ENCODE data around the gene CHKB.

Gene CHKB

GRCh38 chr22:50613291-50613981 lies 30.8 kb upstream of the CHKB start:
- Histone ChIP-seq H3K27me3 (peaks cover 69% of the 10 kb centered on the region), H3K27ac (no peak overlapping the region), H3K36me3 (no peaks in the 10 kb centered on the region), H3K4me1 (ENCODE audit: control insufficient read depth in 1 of 2, insufficient read depth in 1 of 2, low read depth in 1 of 2, low read length in 1 of 2) (peaks cover 0 to 3% of the 10 kb centered on the region in 2 experiments), H3K9me3 (no peaks in the 10 kb centered on the region), H3K4me3 (ENCODE audit: low read depth in 1 of 2, low read length in 1 of 2) (no peak overlapping the region)
- no peak for TF ChIP-seq CTCF (IDR thresholded peaks at IDR 0.05)

DNA sequence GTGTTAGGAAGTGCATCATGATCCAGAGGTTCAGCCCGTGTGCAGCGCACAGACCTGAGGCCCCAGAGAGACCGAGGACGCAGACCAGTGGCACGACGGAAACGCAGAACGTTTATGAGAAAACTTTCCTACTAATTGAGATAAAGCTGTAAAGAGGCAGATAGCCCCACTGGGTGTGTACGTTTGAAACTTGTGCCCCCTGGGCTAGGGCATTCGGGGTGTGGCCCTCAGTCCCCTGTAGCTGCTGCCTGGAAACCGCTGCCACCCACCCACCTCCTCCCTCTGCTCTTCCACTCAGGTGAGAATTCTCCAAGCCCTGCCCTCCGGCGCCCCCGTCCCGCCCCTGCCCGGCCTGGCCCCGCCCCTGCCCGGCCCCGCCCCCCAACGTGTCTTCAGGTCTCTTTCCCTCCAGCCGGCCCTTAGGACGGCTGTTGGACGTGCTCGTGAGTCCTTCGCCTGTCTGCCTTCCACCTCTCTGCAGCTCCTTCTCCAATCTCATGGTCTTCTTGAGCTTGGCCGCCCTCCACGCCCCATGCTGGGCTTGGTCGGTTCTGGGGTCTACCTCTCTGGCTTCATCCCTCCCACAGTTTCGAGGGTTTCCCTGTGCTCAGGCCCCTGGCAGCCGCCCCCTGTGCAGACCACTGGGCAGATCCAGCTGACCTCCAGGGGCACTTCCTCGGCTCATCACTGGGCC lies 30.0 kb upstream of the CHKB start:
- TF ChIP-seq CTCF (IDR thresholded peaks at IDR 0.05): no peak
- Histone ChIP-seq H3K4me1 (ENCODE audit: control insufficient read depth in 1 of 2, insufficient read depth in 1 of 2, low read depth in 1 of 2, low read length in 1 of 2) (peaks cover 0 to 3% of the 10 kb centered on the region in 2 experiments), H3K27me3 (peaks cover 77% of the 10 kb centered on the region), H3K9me3 (no peaks in the 10 kb centered on the region), H3K27ac (no peak overlapping the region), H3K4me3 (ENCODE audit: low read depth in 1 of 2, low read length in 1 of 2) (no peak overlapping the region), H3K36me3 (no peaks in the 10 kb centered on the region)

GRCh38 chr22:50612168-50612527 lies 29.5 kb upstream of the CHKB start:
- no peak for TF ChIP-seq CTCF (IDR thresholded peaks at IDR 0.05)
- Histone ChIP-seq H3K9me3 (no peaks in the 10 kb centered on the region), H3K4me3 (ENCODE audit: low read depth in 1 of 2, low read length in 1 of 2) (no peak overlapping the region), H3K4me1 (ENCODE audit: control insufficient read depth in 1 of 2, insufficient read depth in 1 of 2, low read depth in 1 of 2, low read length in 1 of 2) (peaks cover 0 to 3% of the 10 kb centered on the region in 2 experiments), H3K27me3 (peaks cover 82% of the 10 kb centered on the region), H3K27ac (no peak overlapping the region), H3K36me3 (no peaks in the 10 kb centered on the region)

- TF ChIP-seq CTCF (IDR thresholded peaks at IDR 0.05): no peak
- Histone ChIP-seq H3K27me3 (peaks cover 89% of the 10 kb centered on the region), H3K9me3 (no peaks in the 10 kb centered on the region), H3K4me3 (ENCODE audit: low read depth in 1 of 2, low read length in 1 of 2) (no peak overlapping the region), H3K4me1 (ENCODE audit: control insufficient read depth in 1 of 2, insufficient read depth in 1 of 2, low read depth in 1 of 2, low read length in 1 of 2) (peaks cover 0 to 3% of the 10 kb centered on the region in 2 experiments), H3K27ac (no peak overlapping the region), H3K36me3 (no peaks in the 10 kb centered on the region)
Measured at GRCh38 chr22:50611341-50612060, 28.9 kb upstream of the CHKB start.

DNA sequence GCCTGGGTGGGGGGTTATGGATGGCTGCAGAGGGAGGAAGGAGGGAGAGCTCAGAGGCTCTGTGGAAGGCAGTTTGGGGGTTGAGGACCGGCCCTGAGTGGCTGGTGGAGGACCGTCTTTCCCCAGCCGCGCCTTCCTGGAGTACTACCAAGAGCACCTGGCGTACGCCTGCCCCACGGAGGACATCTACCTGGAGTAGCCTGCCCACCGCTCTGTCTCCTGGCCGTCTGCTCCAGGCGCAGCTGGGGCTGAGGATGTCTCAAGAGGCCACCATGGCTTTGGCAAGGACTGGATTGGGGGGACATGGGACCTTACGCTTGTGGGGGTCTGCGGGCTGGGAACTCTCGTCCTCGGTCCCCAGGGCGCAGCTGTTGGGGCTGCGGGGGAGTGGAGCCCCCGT lies 27.9 kb upstream of the CHKB start:
- H3K4me3 ChIP-seq (ENCODE audit: low read depth in 1 of 2, low read length in 1 of 2): no peak overlapping the region
- H3K4me1 ChIP-seq (ENCODE audit: control insufficient read depth in 1 of 2, insufficient read depth in 1 of 2, low read depth in 1 of 2, low read length in 1 of 2): peaks cover 0 to 3% of the 10 kb centered on the region in 2 experiments
- H3K27me3 ChIP-seq: peaks cover 96% of the 10 kb centered on the region
- H3K36me3 ChIP-seq: no peaks in the 10 kb centered on the region
- no peak overlapping the region for H3K27ac ChIP-seq
- no peaks in the 10 kb centered on the region for H3K9me3 ChIP-seq
- no peak for TF ChIP-seq CTCF (IDR thresholded peaks at IDR 0.05)

Measured in neutrophil (primary cell).